HepG2 (cell line): ENCODE measurements around the gene CAMTA1. TPM values are rescaled to one million over a fixed set of nuclear protein-coding genes. Genes with fewer than 3 reads are reported as not detected.

Experiments
- ATAC-seq: fragments of 200-7000 bp; cut with Tn5 transposase; 3 replicates; pipeline ENCODE4 v1.9.1; 2020; ENCODE audit warnings: mild to moderate bottlenecking, moderate library complexity
- BruUV-seq: library from RNA; stranded (reverse); fragments of 400-500 nt; replicated peaks from 2 replicates; lab custom pipeline; 2021; lab: Mats Ljungman, UMichigan
- CTCF ChIA-PET: fragments of 300-600 bp; formaldehyde crosslinking; extraction: SDS; loops from one replicate; lab custom pipeline; 2021; ENCODE audit warnings: low total read pairs, inconsistent platforms, low intra/inter-chr PET ratio; lab: Yijun Ruan, JAX
- POLR2A ChIA-PET: fragments of 350-600 bp; sonication (Branson Sonifier 250); formaldehyde crosslinking; loops from one replicate; lab custom pipeline; 2020; ENCODE audit warnings: antibody characterized with exemption, inconsistent platforms; lab: Yijun Ruan, JAX
- DNase-seq: peaks from one replicate; pipeline ENCODE4 v3.0.0-alpha.2; 2015; ENCODE audit warnings: low spot score
- FAIRE-seq: peaks from 3 replicates; lab custom pipeline; 2011; peaks lifted over from hg19 to GRCh38; lab: Jason Lieb, UNC
- H2AFZ ChIP-seq: one replicate; pipeline ENCODE4 v1.6.1; 2011; ENCODE audit warnings: low read length, inconsistent platforms
- H3K27ac ChIP-seq: fragments of 300-600 bp; 3 replicates; pipeline ENCODE4 v1.8.0; 2011; ENCODE audit warnings: mixed run types, mild to moderate bottlenecking, mixed read lengths, low read length, inconsistent platforms; ENCODE audit not compliant: insufficient read depth; ENCODE audit errors: extremely low read length
- H3K27me3 ChIP-seq, 2 experiments: fragments of 200-600 bp in 1 of 2; 2 replicates in 1 of 2; 3 replicates in 1 of 2; pipeline versions ENCODE4 v1.6.0 to v1.8.0; 2011; ENCODE audit warnings: low read length in 2 of 2, mild to moderate bottlenecking in 2 of 2, moderate library complexity in 2 of 2, inconsistent platforms in 1 of 2; ENCODE audit not compliant: insufficient read depth in 2 of 2, control insufficient read depth in 1 of 2
- H3K36me3 ChIP-seq, 2 experiments: fragments of 200-600 bp in 1 of 2; replicated peaks in 1 of 2; 2 replicates in 1 of 2; 3 replicates in 1 of 2; pipeline versions ENCODE4 v1.5.1 to v1.8.0; 2011; ENCODE audit warnings: low read length in 2 of 2, inconsistent platforms in 1 of 2; ENCODE audit not compliant: insufficient read depth in 2 of 2, control insufficient read depth in 1 of 2
- H3K4me1 ChIP-seq: 2 replicates; pipeline ENCODE4 v1.5.1; 2012; ENCODE audit warnings: low read length, inconsistent platforms; ENCODE audit not compliant: insufficient read depth
- H3K4me2 ChIP-seq: 2 replicates; pipeline ENCODE4 v1.6.0; 2011; ENCODE audit warnings: low read depth, low read length, inconsistent platforms
- H3K4me3 ChIP-seq, 3 experiments: fragments of 200-600 bp in 1 of 3; sonication (generic), shearing (Covaris generic) in 1 of 3; replicated peaks in 1 of 3; 2 replicates each; pipeline ENCODE4 v1.5.1; 2011 to 2016; ENCODE audit warnings: low read length in 3 of 3, inconsistent platforms in 2 of 3, low read depth in 2 of 3, mild to moderate bottlenecking in 2 of 3, control low read depth in 1 of 3, mixed read lengths in 1 of 3; ENCODE audit not compliant: insufficient read depth in 1 of 3
- H3K79me2 ChIP-seq: one replicate; pipeline ENCODE4 v1.6.1; 2011; ENCODE audit warnings: low read length, inconsistent platforms; ENCODE audit not compliant: insufficient read depth
- H3K9ac ChIP-seq: 2 replicates; pipeline ENCODE4 v1.6.0; 2011; ENCODE audit warnings: mild to moderate bottlenecking, low read depth, low read length, inconsistent platforms; ENCODE audit not compliant: insufficient read depth
- H3K9me3 ChIP-seq: 2 replicates; pipeline ENCODE4 v1.5.1; 2012; ENCODE audit warnings: mild to moderate bottlenecking, low read length
- H4K20me1 ChIP-seq: 2 replicates; pipeline ENCODE4 v1.6.0; 2011; ENCODE audit warnings: inconsistent platforms, mild to moderate bottlenecking, low read length, moderate library complexity; ENCODE audit not compliant: insufficient read depth
- BCLAF1 ChIP-seq: fragments of 450-650 bp; IDR thresholded peaks from 2 replicates; pipeline ENCODE4 v1.6.1; 2017; ENCODE audit warnings: mild to moderate bottlenecking
- CBX5 ChIP-seq: sonication (generic); formaldehyde crosslinking; IDR thresholded peaks from 2 replicates; pipeline ENCODE4 v1.4.0; 2020; ENCODE audit warnings: missing genetic modification reagents, borderline replicate concordance
- HNRNPK ChIP-seq: fragments of 200-400 bp; formaldehyde crosslinking; IDR thresholded peaks from 2 replicates; pipeline ENCODE4 v1.6.1; 2018; ENCODE audit warnings: low read length, low read depth, moderate library complexity, mild to moderate bottlenecking; ENCODE audit not compliant: poor library complexity, severe bottlenecking
- MIER3 ChIP-seq: IDR thresholded peaks from 2 replicates; pipeline ENCODE4 v1.6.1; 2016; ENCODE audit warnings: missing compliant biosample characterization, borderline replicate concordance
- PCBP1 ChIP-seq: fragments of 200-400 bp; formaldehyde crosslinking; IDR thresholded peaks from 2 replicates; pipeline ENCODE4 v1.6.1; 2017; ENCODE audit warnings: mild to moderate bottlenecking, low read depth, low read length, borderline replicate concordance
- ZBTB38 ChIP-seq: sonication (generic); formaldehyde crosslinking; IDR thresholded peaks from 2 replicates; pipeline ENCODE4 v1.5.1; 2020; ENCODE audit warnings: mild to moderate bottlenecking, missing genetic modification reagents
- ZNF33A ChIP-seq: sonication (generic); formaldehyde crosslinking; IDR thresholded peaks from 2 replicates; pipeline ENCODE4 v1.5.1; 2020; ENCODE audit warnings: missing genetic modification reagents, mild to moderate bottlenecking, moderate library complexity, borderline replicate concordance
- ZNF512B ChIP-seq: sonication (generic); formaldehyde crosslinking; IDR thresholded peaks from 2 replicates; pipeline ENCODE4 v1.5.1; 2020; ENCODE audit warnings: missing genetic modification reagents, mild to moderate bottlenecking, borderline replicate concordance
- ZNF543 ChIP-seq: sonication (generic); formaldehyde crosslinking; IDR thresholded peaks from 2 replicates; pipeline ENCODE4 v1.4.0; 2020; ENCODE audit warnings: mild to moderate bottlenecking, missing genetic modification reagents
- WGBS: methylation state at CpG from one replicate; pipeline ENCODE4 v1.1.6; 2017; ENCODE audit warnings: low lambda C conversion rate; 5-methylcytosine and 5-hydroxymethylcytosine counted together
- in situ Hi-C: cut with HindIII; loops from 2 replicates; pipeline ENCODE4 v1.10.0; 2017; ENCODE audit warnings: low pct_unique_long_range_greater_than_20kb; ENCODE audit not compliant: extremely low pct_ligation_motif_present
- intact Hi-C: fragments of 100-400 bp; cut with micrococcal nuclease; formaldehyde crosslinking; loops from one replicate; pipeline ENCODE4 v1.10.0; 2022; ENCODE audit not compliant: unreplicated experiment
- polyA plus RNA-seq, 8 experiments: library from polyadenylated mRNA; depleted of rRNA in 3 of 8; stranded (reverse) in 7 of 8; unstranded in 1 of 8; fragments of >200 nt; fragmentation: Illumina TruSeq in 4 of 8; extraction: Trizol in 4 of 8; gene quantifications; 2 replicates each; pipeline versions ENCODE4 v1.2.1 to v1.2.3, GENCODE V29; 2011 to 2016; ENCODE audit warnings: low read depth in 4 of 8, missing spikeins in 1 of 8, mixed read lengths in 1 of 8; ENCODE audit not compliant: insufficient read depth in 1 of 8
- total RNA-seq, 5 experiments: library from RNA; depleted of rRNA; stranded (reverse); fragments of >200 nt; fragmentation: Illumina TruSeq; extraction: Trizol; gene quantifications; 2 replicates each; pipeline ENCODE4 v1.2.3, GENCODE V29; 2016; ENCODE audit warnings: low read depth in 1 of 5

The CAMTA1 gene
- total and polyA plus RNA-seq, 2 of the 13 experiments (the other 11 are each of a cell fraction or from before 2014, with no cell fraction given) = 25.0 to 36.4 TPM

- TF ChIP-seq BCLAF1 (no peak), MIER3 (CRISPR knock-in tag) (no peak), ZBTB38 (CRISPR knock-in tag) (no peak), ZNF512B (CRISPR knock-in tag) (no peak), ZNF543 (CRISPR knock-in tag) (no peak)
These were observed 734.1 kb downstream of the CAMTA1 start (continued) for GRCh38 chr1:7519181-7519860.

GRCh38 chr1:7519861-7520395, 734.7 kb downstream of the CAMTA1 start:
- TF ChIP-seq ZNF33A (CRISPR knock-in tag) (no peak), CBX5 (CRISPR knock-in tag) (no peak), HNRNPK (peak; percentile 81), PCBP1 (0 out of 2 replicates have a peak, but pooled peaks have one; percentile 60)
- TF ChIP-seq, all 625 proteins: peak for 2
- ChIA-PET CTCF (no interaction called here), POLR2A (no interaction called here)
- Histone ChIP-seq H3K4me1 (no peaks in the 10 kb centered on the region), H4K20me1 (no peaks in the 10 kb centered on the region), H3K27ac (no peak overlapping the region), H3K27me3 (peaks cover 0 to 7% of the 10 kb centered on the region in 2 experiments; a peak in 2 of 5 replicates), H3K9me3 (no peaks in the 10 kb centered on the region), H3K4me3 (no peak overlapping the region), H3K36me3 (no peaks in the 10 kb centered on the region), H2AFZ (no peak overlapping the region), H3K9ac (no peak overlapping the region), H3K4me2 (no peak overlapping the region), H3K79me2 (no peaks in the 10 kb centered on the region)
- FAIRE-seq (no peak), DNase-seq (no peak), ATAC-seq (peak; percentile 46; the same call in 2 of the 3 replicates)
- intact Hi-C loops = no loop called here
- in situ Hi-C loops = no loop called here
- WGBS = 49% methylated on average over 9 of the region's 9 CpGs
- BruUV-seq = no TSS peak
